Stimulated activated CD4-positive, alpha-beta T cell treated with anti-CD3 and anti-CD28 coated beads, TNF-alpha, amount 100 ng/mL, for 24 hours (primary cell): ENCODE data around the gene ZNF26.
A peak's percentile ranks its signal among the peaks of the same experiment; 100 is the strongest.
"Not testable (repeated sequence)": the region's sequence is repeated elsewhere in the genome, so short reads cannot be mapped to it uniquely, and the experiment has no call there.

Source experiments
- DNase-seq, 3 experiments: peaks; one replicate each; pipeline ENCODE4 v3.0.0-alpha.2; 2020; ENCODE audit warnings: low read depth in 3 of 3

The ZNF26 gene

GRCh38 chr12:132955094-132956010 is 30.8 kb upstream of the ZNF26 start:
- DNase-seq = no peak

GRCh38 chr12:132956011-132956788 is 30.0 kb upstream of the ZNF26 start, which contains the start of gene ZNF605:
TSS of gene ZNF605 (minus strand) at chr12:132956306. CDS start at chr12:132945635, 10,671 bp downstream.
- peak; percentile 73 to 80 (median 80) for DNase-seq

DNA sequence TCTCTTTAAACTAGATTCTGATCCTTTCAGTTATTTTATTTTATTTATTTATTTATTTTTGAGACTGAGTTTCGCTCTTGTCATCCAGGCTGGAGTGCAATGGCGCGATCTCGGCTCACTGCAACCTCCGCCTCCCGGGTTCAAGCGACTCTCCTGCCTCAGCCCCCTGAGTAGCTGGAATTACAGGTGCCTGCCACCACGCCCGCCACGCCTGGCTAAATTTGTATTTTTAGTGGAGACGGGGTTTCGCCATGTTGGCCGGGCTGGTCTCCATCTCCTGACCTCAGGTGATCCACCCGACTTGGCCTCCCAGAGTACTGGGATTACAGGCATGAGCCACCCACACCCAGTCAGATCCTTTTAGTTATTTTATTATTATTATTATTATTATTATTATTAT is 24.4 kb upstream of the ZNF26 start:
- not testable (repeated sequence) for DNase-seq

DNA sequence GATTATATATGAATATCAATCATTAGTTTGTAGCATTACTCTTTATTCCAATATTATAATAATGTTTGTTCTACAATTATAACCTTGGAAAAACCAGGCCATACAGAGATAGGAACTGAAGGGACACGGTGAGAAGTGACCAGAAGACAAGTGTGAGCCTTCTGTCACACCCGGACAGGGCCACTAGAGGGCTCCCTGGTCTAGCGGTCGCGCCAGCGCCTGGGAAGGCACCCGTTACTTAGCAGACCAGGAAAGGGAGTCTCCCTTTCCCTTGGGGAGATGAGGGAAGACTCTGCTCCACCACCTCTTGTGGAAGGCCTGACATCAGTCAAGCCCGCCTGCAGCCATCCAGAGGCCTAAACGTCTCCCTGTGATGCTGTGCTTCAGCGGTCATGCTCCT is 22.2 kb upstream of the ZNF26 start:
- peak in 1 of 3 experiments; percentile 26 for DNase-seq

DNA sequence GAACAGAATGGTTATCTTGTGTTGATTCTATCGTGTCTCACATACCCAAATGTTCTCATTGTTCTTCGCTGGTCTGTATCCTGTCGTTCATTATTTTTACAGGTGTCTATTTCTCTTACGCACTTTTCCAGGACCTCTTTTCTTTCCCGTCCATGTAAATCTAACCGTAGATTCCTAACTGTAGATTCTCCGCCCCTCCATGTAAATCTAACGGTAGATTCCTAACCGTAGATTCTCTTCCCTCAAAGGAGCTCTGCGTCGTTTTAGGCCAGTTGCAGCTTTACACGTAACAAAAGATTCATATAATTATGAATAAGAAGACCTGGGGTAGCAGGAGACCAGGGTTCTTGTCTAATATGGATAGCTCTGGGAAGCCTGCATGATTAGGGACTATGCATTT is 20.4 kb upstream of the ZNF26 start:
- DNase-seq = no peak

DNA sequence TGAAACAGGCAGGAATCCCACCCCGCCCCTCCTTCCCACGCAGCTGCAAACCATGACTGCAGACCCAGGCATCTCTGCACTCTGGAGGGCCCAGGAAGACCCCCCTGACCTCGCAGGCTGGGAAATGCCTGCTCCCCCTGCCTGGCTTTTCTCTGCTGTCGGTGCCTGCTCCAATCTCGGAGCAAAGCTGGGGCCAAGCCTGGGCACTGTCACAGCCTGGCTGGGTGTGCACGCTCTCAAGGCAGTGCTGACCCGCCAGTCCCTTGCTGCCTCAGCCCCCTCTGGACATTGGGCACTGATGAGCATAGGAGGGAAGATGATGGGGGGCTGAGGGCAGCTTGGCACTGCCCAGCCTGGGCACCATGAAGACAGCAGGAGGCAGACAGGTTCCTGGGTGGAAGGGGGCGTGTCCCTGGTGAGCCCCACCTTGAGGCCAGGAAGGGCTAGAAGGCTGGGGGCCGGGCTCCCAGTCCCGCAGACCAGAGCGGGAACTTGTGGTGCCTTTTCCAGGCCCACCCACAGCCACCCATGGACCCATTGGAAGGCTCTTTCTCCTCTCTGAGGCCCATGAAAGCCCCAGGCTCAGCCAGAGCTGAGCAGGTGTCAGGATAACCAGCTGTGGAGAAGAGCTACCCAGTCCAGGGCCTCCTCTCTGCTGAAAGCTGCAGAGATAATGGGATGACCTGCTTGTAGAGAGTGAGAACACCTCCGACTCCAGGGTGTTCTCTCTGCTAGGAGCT is 19.3 kb upstream of the ZNF26 start:
- no peak for DNase-seq

DNA sequence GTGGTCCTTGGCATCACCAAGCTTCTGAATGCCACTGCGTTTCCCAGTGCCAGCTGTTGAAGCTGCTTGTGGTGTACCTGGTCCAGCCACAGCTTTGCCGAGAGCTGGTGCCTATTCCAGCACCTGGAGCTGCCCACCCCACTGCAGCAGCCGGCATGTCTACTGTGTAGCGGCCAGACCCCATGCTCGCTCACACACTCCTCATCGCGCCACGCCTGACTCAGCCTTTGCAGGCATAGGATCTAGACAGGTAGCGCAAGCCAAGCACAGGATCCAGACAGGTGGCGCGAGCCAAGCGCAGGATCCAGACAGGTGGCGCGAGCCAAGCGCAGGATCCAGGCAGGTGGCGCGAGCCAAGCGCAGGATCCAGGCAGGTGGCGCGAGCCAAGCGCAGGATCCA is 18.4 kb upstream of the ZNF26 start:
- DNase-seq = no peak

GRCh38 chr12:132972374-132972773 is 13.8 kb upstream of the ZNF26 start:
- DNase-seq = no peak

DNA sequence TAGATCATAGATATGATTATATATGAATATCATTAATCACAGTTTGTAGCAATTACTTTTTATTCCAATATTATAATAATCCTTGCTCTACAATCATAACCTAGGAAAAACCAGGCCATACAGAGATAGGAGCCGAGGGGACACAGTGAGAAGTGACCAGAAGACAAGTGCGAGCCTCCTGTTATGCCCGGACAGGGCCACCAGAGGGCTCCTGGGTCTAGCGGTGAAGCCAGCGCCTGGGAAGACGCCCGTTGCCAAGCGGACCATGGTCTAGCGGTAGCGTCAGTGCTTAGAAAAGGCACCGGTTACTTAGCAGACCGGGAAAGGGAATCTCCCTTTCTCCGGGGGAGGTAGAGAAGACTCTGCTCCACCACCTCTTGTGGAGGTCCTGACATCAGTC is 9.3 kb upstream of the ZNF26 start:
- DNase-seq = peak in 1 of 3 experiments; percentile 47

DNA sequence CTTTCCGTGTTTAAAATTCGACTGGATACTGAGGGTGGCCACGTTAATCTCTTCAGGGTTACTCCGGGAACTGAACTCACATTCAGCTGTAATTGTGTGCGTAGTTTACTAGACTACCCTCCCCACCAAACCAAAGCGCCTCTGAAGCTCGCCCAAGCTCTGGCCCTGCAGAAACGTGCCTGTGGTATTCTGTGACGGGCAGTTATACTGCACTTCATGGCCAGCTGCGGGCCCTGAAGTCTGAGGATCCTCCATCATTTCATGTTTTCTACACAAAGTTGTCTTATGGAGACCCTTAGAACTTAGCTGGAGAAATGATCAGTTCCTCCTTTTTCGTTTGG is 688 bp downstream of the ZNF26 start:
- no peak for DNase-seq

- no peak for DNase-seq
Observed at GRCh38 chr12:132998741-132999140, 12.6 kb downstream of the ZNF26 start.

GRCh38 chr12:133010657-133011297 is 24.6 kb downstream of the ZNF26 start:
- DNase-seq = no peak

GRCh38 chr12:133023566-133023965 is 37.4 kb downstream of the ZNF26 start:
- DNase-seq = no peak

DNA sequence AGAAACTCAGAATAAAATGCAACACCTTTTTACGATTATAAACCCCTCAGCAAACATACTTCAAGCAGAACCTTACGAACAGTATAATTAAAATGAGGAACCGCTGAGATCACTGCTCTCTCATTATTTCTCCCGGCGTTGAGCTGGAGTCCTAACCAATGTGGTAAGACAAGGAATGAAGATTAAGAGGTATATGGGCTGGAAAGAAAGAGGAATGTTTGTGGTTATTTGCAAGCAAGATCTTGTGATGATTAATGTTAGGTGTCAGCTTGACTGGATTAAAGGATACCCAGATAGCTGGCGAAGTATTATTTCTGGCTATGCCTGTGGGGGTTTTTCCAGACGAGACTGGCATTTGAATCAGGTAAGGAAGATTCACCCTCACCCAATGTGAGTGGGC is 40.8 kb downstream of the ZNF26 start:
- DNase-seq = no peak

- DNase-seq = peak; percentile 95 to 97 (median 95)
Observed at GRCh38 chr12:133037207-133038005, 51.2 kb downstream of the ZNF26 start, which contains the start of gene ZNF84. TSS of gene ZNF84 (plus strand) at chr12:133037509. CDS start at chr12:133041468, 3,959 bp downstream.

DNA sequence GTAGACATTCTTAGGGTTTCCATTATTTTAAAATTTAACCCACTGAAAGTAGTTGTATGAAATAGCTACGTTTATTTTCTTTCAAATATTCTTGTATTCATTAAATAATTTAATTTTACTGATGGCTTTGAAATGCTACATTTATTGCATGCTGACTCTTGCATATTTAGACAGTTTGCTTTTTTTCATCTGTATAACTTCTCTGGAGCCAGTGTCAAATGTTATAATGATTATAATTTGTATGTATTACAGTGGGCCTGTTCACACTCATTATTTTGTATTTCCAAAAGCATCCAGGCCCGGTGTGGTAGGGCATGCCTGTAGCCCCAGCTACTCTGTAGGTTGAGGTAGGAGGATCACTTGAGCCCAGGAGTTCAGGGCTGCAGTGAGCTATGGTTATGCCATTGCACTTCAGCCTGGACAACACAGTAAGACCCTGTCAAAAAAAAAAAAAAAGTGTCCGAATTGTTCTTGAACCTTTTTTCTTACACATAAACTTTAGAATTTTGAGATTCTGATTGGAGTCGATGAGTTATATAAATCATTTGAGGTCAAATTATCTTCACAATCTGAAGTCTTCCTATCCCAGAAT is 52.0 kb downstream of the ZNF26 start:
- DNase-seq = no peak

DNA sequence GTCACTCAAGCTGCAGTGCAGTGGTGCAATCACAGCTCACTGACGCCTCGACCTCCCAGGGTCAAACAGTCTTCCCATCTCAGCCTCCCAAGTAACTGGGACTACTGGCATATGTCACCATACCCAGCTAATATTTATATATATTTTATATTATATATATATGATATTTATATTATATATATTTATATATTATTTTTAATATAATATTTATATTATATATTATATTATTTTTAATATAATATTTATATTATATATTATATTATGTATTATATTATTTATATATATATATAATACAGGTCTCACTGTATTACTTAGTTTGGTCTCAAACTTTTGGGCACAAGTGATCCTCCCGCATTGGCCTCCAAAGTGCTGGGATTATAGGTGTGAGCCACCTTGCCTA is 60.5 kb downstream of the ZNF26 start:
- DNase-seq = no peak

- DNase-seq = no peak
Observed at GRCh38 chr12:133057446-133057845, 71.3 kb downstream of the ZNF26 start.

GRCh38 chr12:133058203-133059113 is 72.3 kb downstream of the ZNF26 start:
- no peak for DNase-seq
